SK-N-SH (cell line): Measurements from ENCODE around the gene ASB18. TPM values are rescaled to one million over a fixed set of nuclear protein-coding genes. Genes with fewer than 3 reads are reported as not detected.

Experiments used
- CTCF ChIA-PET: fragments of 300-600, 350-600 bp; formaldehyde crosslinking; extraction: SDS; loops from one replicate; lab custom pipeline; 2021; lab: Yijun Ruan, JAX
- POLR2A ChIA-PET: fragments of 350-600 bp; sonication (Branson Sonifier 250); formaldehyde crosslinking; extraction: SDS; loops from one replicate; lab custom pipeline; 2020; ENCODE audit warnings: antibody characterized with exemption, inconsistent platforms; lab: Yijun Ruan, JAX
- DNase-seq: peaks from one replicate; pipeline ENCODE4 v3.0.0; 2012
- H2AFZ ChIP-seq: fragments of 200-600 bp; sonication (generic); 2 replicates; pipeline ENCODE4 v1.8.1; 2016; ENCODE audit warnings: antibody characterized with exemption, mild to moderate bottlenecking, low read depth
- H3F3A ChIP-seq: fragments of 200-600 bp; sonication (generic); replicated peaks from 2 replicates; pipeline ENCODE3; 2016; ENCODE audit warnings: antibody characterized with exemption, mild to moderate bottlenecking; ENCODE audit not compliant: insufficient read depth
- H3K27ac ChIP-seq, 2 experiments: fragments of 200-500 bp in 1 of 2; fragments of 200-600 bp in 1 of 2; sonication (Bioruptor generic) in 1 of 2; sonication (generic), shearing (Covaris generic) in 1 of 2; 2 replicates each; pipeline versions ENCODE4 v1.5.1 to v1.6.1; 2014 to 2016; ENCODE audit warnings: low read depth in 2 of 2, inconsistent platforms in 1 of 2, low read length in 1 of 2, mild to moderate bottlenecking in 1 of 2, mixed read lengths in 1 of 2
- H3K27me3 ChIP-seq: fragments of 200-600 bp; sonication (generic), shearing (Covaris generic); 2 replicates; pipeline ENCODE4 v1.6.1; 2016; ENCODE audit warnings: mixed run types; ENCODE audit not compliant: insufficient read depth
- H3K36me3 ChIP-seq, 2 experiments: fragments of 200-500 bp in 1 of 2; fragments of 200-600 bp in 1 of 2; sonication (Bioruptor generic) in 1 of 2; sonication (generic) in 1 of 2; replicated peaks in 1 of 2; 2 replicates each; pipeline versions ENCODE3 to v1.5.1; 2014 to 2016; ENCODE audit warnings: low read length in 1 of 2, mild to moderate bottlenecking in 1 of 2; ENCODE audit not compliant: insufficient read depth in 2 of 2, control insufficient read depth in 1 of 2
- H3K4me1 ChIP-seq, 2 experiments: fragments of 200-500 bp in 1 of 2; fragments of 200-600 bp in 1 of 2; sonication (Bioruptor generic) in 1 of 2; sonication (generic), shearing (Covaris generic) in 1 of 2; 2 replicates each; pipeline versions ENCODE4 v1.5.1 to v1.6.1; 2014 to 2016; ENCODE audit warnings: low read depth in 1 of 2, low read length in 1 of 2, mixed run types in 1 of 2; ENCODE audit not compliant: insufficient read depth in 2 of 2, control insufficient read depth in 1 of 2
- H3K4me2 ChIP-seq: fragments of 200-600 bp; sonication (generic), shearing (Covaris generic); 2 replicates; pipeline ENCODE4 v1.6.1; 2017; ENCODE audit warnings: mixed run types
- H3K4me3 ChIP-seq, 2 experiments: fragments of 200-500 bp in 1 of 2; fragments of 200-600 bp in 1 of 2; sonication (Bioruptor generic) in 1 of 2; sonication (generic), shearing (Covaris generic) in 1 of 2; 2 replicates each; pipeline versions ENCODE4 v1.5.1 to v1.8.1; 2014 to 2016; ENCODE audit warnings: low read depth in 2 of 2, inconsistent platforms in 1 of 2, low read length in 1 of 2, mild to moderate bottlenecking in 1 of 2, mixed read lengths in 1 of 2, moderate library complexity in 1 of 2
- H3K79me2 ChIP-seq: fragments of 200-600 bp; sonication (generic); 2 replicates; pipeline ENCODE4 v1.8.1; 2017; ENCODE audit warnings: mild to moderate bottlenecking; ENCODE audit not compliant: insufficient read depth
- H3K9ac ChIP-seq: fragments of 200-600 bp; sonication (generic); 2 replicates; pipeline ENCODE4 v1.6.1; 2017; ENCODE audit warnings: mixed run types
- H3K9me2 ChIP-seq: fragments of 200-600 bp; sonication (generic); 2 replicates; pipeline ENCODE4 v1.6.1; 2017; ENCODE audit warnings: mixed run types
- H3K9me3 ChIP-seq: fragments of 200-600 bp; sonication (generic); 2 replicates; pipeline ENCODE4 v1.6.1; 2017; ENCODE audit warnings: mixed run types, mild to moderate bottlenecking, moderate library complexity
- H4K20me1 ChIP-seq: fragments of 200-600 bp; sonication (generic); 2 replicates; pipeline ENCODE4 v1.6.1; 2017; ENCODE audit warnings: mild to moderate bottlenecking, mixed run types; ENCODE audit not compliant: insufficient read depth
- JUND ChIP-seq: IDR thresholded peaks from 2 replicates; pipeline ENCODE4 v1.4.0; 2012
- SMC3 ChIP-seq: IDR thresholded peaks from 2 replicates; pipeline ENCODE4 v1.6.1; 2012; ENCODE audit warnings: low read depth, low read length, improper control_type of control experiment
- TAF1 ChIP-seq: IDR thresholded peaks from 2 replicates; pipeline ENCODE4 v1.6.1; 2012; ENCODE audit warnings: low read depth, mild to moderate bottlenecking, low read length, moderate library complexity, borderline replicate concordance
- TEAD4 ChIP-seq: IDR thresholded peaks from 2 replicates; pipeline ENCODE4 v1.4.0; 2012; ENCODE audit warnings: mild to moderate bottlenecking, borderline replicate concordance; ENCODE audit not compliant: insufficient read depth
- WGBS: methylation state at CpG from one replicate; pipeline ENCODE4 v1.1.6; 2017; ENCODE audit warnings: low lambda C conversion rate; 5-methylcytosine and 5-hydroxymethylcytosine counted together
- polyA plus RNA-seq, 3 experiments: library from polyadenylated mRNA; depleted of rRNA; stranded (reverse); fragments of >200 nt; gene quantifications; 2 replicates each; pipeline ENCODE4 v1.2.3, GENCODE V29; 2012
- TF ChIP-seq, protein P1 (sequence below): IDR thresholded peaks from 2 replicates; pipeline ENCODE4 v1.4.0; 2012; ENCODE audit warnings: low read depth, borderline replicate concordance
- TF ChIP-seq, protein P2 (sequence below): fragments of 150-350 bp; IDR thresholded peaks from 2 replicates; pipeline ENCODE4 v1.6.1; 2016; ENCODE audit warnings: mild to moderate bottlenecking, low read depth, low read length
- TF ChIP-seq, protein P3 (sequence below): fragments of 200-600 bp; sonication (generic); IDR thresholded peaks from 2 replicates; pipeline ENCODE4 v1.6.1; 2017; ENCODE audit warnings: antibody characterized with exemption, mild to moderate bottlenecking, moderate library complexity

The ASB18 gene
- polyA plus RNA-seq, 1 of the 3 experiments (the other 2 are of a cell fraction): not detected

- CTCF ChIA-PET: interaction anchor here (0.9 to 1.3 kb wide), 3 partner anchors 16 to 414 kb away, joined by 3 to 4 read pairs (median 3); no protein-coding TSS in a partner anchor
- no peak for DNase-seq
These were observed 71.2 kb downstream of the ASB18 start for GRCh38 chr2:236193026-236193425.

GRCh38 chr2:236190674-236191073, 73.5 kb downstream of the ASB18 start:
- Histone ChIP-seq H2AFZ (no peak overlapping the region), H3K4me3 (no peak overlapping the region), H3K9me2 (no peaks in the 10 kb centered on the region), H3K27me3 (no peaks in the 10 kb centered on the region), H3K9ac (no peak overlapping the region), H3F3A (no peaks in the 10 kb centered on the region), H3K4me1 (no peaks in the 10 kb centered on the region), H3K79me2 (no peaks in the 10 kb centered on the region), H3K36me3 (no peaks in the 10 kb centered on the region), H4K20me1 (no peaks in the 10 kb centered on the region), H3K4me2 (no peak overlapping the region), H3K9me3 (no peaks in the 10 kb centered on the region), H3K27ac (no peak overlapping the region)
- ChIA-PET CTCF (interaction anchor here (1.2 kb wide), 1 partner anchor 411 kb away, joined by 3 read pairs; no protein-coding TSS in a partner anchor), POLR2A (no interaction called here)
- WGBS: 44% methylated on average over 2 of the region's 2 CpGs
- TF ChIP-seq, protein P1, sequence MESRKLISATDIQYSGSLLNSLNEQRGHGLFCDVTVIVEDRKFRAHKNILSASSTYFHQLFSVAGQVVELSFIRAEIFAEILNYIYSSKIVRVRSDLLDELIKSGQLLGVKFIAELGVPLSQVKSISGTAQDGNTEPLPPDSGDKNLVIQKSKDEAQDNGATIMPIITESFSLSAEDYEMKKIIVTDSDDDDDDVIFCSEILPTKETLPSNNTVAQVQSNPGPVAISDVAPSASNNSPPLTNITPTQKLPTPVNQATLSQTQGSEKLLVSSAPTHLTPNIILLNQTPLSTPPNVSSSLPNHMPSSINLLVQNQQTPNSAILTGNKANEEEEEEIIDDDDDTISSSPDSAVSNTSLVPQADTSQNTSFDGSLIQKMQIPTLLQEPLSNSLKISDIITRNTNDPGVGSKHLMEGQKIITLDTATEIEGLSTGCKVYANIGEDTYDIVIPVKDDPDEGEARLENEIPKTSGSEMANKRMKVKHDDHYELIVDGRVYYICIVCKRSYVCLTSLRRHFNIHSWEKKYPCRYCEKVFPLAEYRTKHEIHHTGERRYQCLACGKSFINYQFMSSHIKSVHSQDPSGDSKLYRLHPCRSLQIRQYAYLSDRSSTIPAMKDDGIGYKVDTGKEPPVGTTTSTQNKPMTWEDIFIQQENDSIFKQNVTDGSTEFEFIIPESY: no peak
- TF ChIP-seq, protein P2, sequence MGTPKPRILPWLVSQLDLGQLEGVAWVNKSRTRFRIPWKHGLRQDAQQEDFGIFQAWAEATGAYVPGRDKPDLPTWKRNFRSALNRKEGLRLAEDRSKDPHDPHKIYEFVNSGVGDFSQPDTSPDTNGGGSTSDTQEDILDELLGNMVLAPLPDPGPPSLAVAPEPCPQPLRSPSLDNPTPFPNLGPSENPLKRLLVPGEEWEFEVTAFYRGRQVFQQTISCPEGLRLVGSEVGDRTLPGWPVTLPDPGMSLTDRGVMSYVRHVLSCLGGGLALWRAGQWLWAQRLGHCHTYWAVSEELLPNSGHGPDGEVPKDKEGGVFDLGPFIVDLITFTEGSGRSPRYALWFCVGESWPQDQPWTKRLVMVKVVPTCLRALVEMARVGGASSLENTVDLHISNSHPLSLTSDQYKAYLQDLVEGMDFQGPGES: no peak
- TF ChIP-seq TEAD4 (no peak), JUND (no peak)
- DNase-seq: no peak

More at GRCh38 chr2:236193026-236193425, 71.2 kb downstream of the ASB18 start:
- H3K9me3 ChIP-seq: no peaks in the 10 kb centered on the region
- no peak overlapping the region for H2AFZ ChIP-seq
- no peaks in the 10 kb centered on the region for H3K36me3 ChIP-seq
- no peak overlapping the region for H3K27ac ChIP-seq
- no peak overlapping the region for H3K9ac ChIP-seq
- no peaks in the 10 kb centered on the region for H3K79me2 ChIP-seq
- TF ChIP-seq, protein P3, sequence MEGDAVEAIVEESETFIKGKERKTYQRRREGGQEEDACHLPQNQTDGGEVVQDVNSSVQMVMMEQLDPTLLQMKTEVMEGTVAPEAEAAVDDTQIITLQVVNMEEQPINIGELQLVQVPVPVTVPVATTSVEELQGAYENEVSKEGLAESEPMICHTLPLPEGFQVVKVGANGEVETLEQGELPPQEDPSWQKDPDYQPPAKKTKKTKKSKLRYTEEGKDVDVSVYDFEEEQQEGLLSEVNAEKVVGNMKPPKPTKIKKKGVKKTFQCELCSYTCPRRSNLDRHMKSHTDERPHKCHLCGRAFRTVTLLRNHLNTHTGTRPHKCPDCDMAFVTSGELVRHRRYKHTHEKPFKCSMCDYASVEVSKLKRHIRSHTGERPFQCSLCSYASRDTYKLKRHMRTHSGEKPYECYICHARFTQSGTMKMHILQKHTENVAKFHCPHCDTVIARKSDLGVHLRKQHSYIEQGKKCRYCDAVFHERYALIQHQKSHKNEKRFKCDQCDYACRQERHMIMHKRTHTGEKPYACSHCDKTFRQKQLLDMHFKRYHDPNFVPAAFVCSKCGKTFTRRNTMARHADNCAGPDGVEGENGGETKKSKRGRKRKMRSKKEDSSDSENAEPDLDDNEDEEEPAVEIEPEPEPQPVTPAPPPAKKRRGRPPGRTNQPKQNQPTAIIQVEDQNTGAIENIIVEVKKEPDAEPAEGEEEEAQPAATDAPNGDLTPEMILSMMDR: no peak
- TF ChIP-seq SMC3 (no peak), TAF1 (no peak)
- no peaks in the 10 kb centered on the region for H3K9me2 ChIP-seq
- no peak overlapping the region for H3K4me3 ChIP-seq
- H4K20me1 ChIP-seq: no peaks in the 10 kb centered on the region
- H3K4me2 ChIP-seq: no peak overlapping the region
- H3F3A ChIP-seq: no peaks in the 10 kb centered on the region
- POLR2A ChIA-PET: no interaction called here
- H3K4me1 ChIP-seq: no peaks in the 10 kb centered on the region
- no peaks in the 10 kb centered on the region for H3K27me3 ChIP-seq
- WGBS: 72% methylated on average over 10 of the region's 10 CpGs
